Measurements from ENCODE around the gene EFTUD2. TPM values are rescaled to one million over a fixed set of nuclear protein-coding genes. Genes with fewer than 3 reads are reported as not detected.
"Not testable (repeated sequence)": the region's sequence is repeated elsewhere in the genome, so short reads cannot be mapped to it uniquely, and the experiment has no call there.

EFTUD2 gene
- total RNA-seq, 1 donor from 2014 or later = 140 TPM

DNA sequence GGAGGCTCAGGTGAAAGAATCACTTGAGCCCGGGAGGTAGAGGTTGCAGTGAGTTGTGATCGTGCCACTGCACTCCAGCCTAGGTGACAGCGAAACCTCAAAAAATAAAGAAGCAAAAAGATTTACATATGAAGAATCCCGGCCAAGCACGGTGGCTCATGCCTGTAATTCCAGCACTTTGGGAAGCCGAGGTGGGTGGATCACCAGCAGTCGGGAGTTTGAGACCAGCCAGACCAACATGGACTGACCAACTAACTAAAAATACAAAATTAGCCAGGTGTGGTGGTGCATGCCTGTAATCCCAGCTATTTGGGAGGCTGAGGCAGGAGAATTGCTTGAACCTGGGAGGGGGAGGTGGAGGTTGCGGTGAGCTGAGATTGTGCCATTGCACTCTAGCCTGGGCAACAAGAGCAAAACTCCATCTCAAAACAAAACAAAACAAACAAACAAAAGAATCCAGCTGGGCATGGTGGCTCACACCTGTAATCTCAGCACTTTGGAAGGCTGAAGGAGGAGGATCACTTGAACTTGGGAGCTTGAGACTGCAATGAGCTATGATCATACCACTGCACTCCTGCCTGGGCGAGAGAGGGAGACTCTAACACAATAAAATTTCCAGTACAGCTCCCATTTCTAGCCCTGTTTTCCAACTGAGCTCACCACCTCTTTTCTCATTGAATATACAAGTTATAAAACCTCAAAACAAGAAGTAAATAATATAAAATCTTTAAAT lies 90.4 kb downstream of the EFTUD2 start:
- DNase-seq (ENCODE audit: low spot score) = not testable (repeated sequence)

DNA sequence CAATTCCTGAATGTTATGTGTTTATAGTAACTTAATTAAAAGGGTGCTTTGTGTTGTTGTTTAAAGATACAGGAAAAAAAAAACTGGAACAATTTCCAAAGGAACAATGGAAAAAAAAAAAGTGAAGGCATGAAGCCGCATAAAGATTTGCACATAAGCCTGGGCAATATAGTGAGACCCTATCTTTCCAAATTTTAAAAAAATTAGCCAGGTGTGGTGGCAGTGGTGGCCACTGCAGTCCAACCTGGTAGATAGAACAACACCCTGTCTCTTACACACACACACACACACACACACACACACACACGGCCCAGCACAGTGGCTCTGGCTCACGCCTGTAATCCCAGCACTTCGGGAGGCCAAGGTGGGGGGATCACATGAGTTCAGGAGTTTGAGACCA lies 91.1 kb downstream of the EFTUD2 start:
- no peak for DNase-seq (ENCODE audit: low spot score)

DNA sequence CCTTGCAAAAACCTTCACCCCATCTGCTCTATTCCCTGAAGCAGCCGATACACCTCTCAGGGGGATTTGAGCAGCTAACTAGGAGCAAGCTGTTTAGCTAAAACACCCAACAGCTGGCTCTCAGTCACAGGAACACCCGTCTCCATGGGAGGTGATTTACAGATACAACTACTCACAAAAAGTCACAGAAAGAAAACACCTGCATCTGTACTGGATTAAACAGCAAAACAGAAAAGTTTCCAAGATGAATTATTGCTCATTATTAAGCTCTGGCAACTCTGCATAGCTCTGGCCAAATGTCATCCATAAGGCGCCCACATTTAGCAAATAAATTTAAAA lies 91.5 kb downstream of the EFTUD2 start:
- no peak for DNase-seq (ENCODE audit: low spot score)

DNA sequence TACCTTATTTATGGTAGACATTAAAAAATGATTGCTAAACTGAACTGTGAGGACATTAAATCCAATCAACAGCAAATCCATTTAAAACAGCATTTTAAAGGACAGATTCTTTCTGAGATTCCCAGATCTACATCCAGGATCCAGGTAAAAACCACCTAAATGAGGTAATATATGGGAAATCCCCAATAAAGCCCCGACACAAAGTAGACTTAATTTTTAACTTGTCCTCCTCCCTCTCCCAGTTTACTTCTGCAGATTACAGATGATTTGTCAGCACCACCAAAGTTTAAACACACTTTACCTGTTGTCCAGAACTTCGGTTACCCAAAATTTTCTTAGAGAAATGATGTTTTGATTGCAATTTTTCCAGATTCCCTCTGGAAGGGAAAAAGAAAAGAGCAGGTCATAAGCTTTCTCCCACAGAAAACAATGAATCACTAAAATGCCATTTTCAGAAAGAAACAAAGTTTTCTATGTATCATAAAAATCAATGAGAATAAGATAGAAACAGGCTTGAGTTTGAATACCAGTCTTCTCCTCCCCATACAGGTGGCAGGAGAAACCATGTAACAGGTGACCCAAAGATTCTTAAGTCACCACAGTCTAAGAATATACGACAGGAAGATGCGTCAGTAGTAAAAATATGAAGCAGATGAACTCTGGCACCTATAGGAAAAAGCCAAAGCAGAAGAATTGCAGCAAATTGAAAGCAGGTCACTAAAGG lies 92.0 kb downstream of the EFTUD2 start:
- no peak for DNase-seq (ENCODE audit: low spot score)

DNA sequence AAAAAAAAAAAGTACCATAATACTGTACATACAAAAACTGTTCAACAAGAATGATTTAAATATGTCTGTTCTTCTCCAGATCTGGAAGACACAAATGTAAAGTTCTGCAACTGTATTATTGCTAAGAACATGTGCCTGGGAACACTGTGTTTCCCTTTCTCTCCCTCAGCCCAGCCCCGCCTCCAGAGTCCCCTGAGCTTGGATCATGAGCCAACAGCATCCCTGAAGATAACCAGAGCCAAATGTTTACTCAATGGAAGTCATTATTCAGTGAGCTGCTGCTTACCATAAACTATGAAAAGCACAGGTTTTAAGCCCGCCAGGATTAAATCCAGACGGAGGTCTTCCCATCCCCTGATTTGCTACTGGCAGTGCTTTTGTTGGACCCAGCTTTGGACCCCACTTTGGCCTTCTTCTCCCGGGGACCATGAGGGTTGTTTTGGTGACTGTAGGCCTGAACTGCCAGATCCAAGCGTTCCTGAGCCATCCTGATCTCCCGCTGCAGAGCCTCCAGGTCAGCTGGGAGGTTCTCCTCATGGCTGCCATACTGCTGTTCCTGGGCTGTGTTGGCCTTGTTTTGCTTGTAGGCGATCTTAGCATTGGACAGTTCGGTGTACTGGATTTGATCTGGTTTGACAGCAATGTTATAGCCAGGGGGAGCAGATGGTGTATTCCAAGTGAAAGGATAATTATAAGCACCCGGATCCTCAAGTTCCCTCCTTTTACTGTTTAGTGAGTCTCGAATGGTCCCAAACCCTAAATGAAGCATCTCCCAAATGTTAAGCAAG lies 94.7 kb downstream of the EFTUD2 start:
- no peak for DNase-seq (ENCODE audit: low spot score)

DNA sequence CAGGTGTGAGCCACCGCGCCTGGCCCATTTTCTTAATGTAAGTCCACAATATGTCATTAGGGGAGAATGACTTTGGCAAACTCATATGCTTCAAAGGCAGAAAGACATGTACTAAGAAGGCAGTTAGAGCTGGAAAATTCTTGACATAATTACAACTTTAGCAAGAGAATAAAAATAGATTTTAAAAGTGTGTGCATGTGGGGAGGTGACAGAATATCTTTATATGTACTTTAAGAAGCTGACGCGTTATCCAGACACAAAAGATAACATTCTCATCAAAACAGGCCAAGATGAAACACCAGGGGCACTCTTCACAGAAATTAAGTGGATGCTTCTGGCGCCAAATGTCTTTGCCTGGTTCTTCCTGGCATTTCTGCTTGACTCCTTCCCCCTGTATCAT lies 97.4 kb downstream of the EFTUD2 start:
- no peak for DNase-seq (ENCODE audit: low spot score)

Other genes starting within 250 kb of the EFTUD2 start
- not detected for gene MEIOC, start 243.0 kb downstream of the EFTUD2 start, total RNA-seq
- gene CCDC43, start 209.7 kb downstream of the EFTUD2 start, total RNA-seq = 17.4 TPM
- 4.9 TPM for gene DBF4B, start 190.8 kb downstream of the EFTUD2 start, total RNA-seq
- 2.2 TPM for gene ADAM11, start 140.5 kb downstream of the EFTUD2 start, total RNA-seq
- 44.0 TPM for gene GJC1, start 69.2 kb downstream of the EFTUD2 start, total RNA-seq
- gene HIGD1B, start 51.6 kb downstream of the EFTUD2 start, total RNA-seq = 3.2 TPM
- gene GFAP, start 16.1 kb upstream of the EFTUD2 start, total RNA-seq = 0.81 TPM
- gene KIF18B, start 48.3 kb upstream of the EFTUD2 start, total RNA-seq = 0.39 TPM
- 1.1 TPM for gene C1QL1, start 68.9 kb upstream of the EFTUD2 start, total RNA-seq
- gene DCAKD, start 152.2 kb upstream of the EFTUD2 start, total RNA-seq = 76.4 TPM
- gene NMT1, start 161.9 kb upstream of the EFTUD2 start, total RNA-seq = 125 TPM
- gene PLCD3, start 233.1 kb upstream of the EFTUD2 start, total RNA-seq = 153 TPM
- gene ACBD4, start 236.2 kb upstream of the EFTUD2 start, total RNA-seq = 26.4 TPM
- gene HEXIM1, start 249.0 kb upstream of the EFTUD2 start, total RNA-seq = 47.0 TPM

Data from ureter (tissue), 1 donor.